Endometrium (tissue), 2 donors: ENCODE data around the gene PAOX.

Experiments
- FAIRE-seq: peaks from 2 replicates; lab custom pipeline; 2012; peaks lifted over from hg19 to GRCh38; lab: Jason Lieb, UNC
- donor health status: control.
- donor health status: control.

The PAOX gene

GRCh38 chr10:133379152-133379800, at the start of gene PAOX:
Gene PAOX (plus strand): TSS chr10:133379262. CDS start chr10:133379317, 55 bp downstream.
- FAIRE-seq: no peak

- no peak for FAIRE-seq
These were observed 49.4 kb upstream of the PAOX start for GRCh38 chr10:133329491-133330202.

GRCh38 chr10:133332936-133333699, 45.9 kb upstream of the PAOX start:
- no peak for FAIRE-seq

GRCh38 chr10:133334503-133335245, 44.4 kb upstream of the PAOX start:
- FAIRE-seq: no peak

GRCh38 chr10:133335246-133336117, 43.6 kb upstream of the PAOX start:
- FAIRE-seq: no peak

GRCh38 chr10:133336118-133336576, 42.9 kb upstream of the PAOX start:
- no peak for FAIRE-seq

GRCh38 chr10:133336577-133337369, 42.3 kb upstream of the PAOX start, which contains the start of gene CALY:
Gene CALY (minus strand): TSS chr10:133336896. CDS start chr10:133328989, 7,907 bp downstream.
- no peak for FAIRE-seq

GRCh38 chr10:133337370-133337725, 41.7 kb upstream of the PAOX start:
- FAIRE-seq: no peak

- FAIRE-seq: no peak
These were observed 40.7 kb upstream of the PAOX start for GRCh38 chr10:133338080-133339071.

GRCh38 chr10:133339708-133340380, 39.2 kb upstream of the PAOX start:
- no peak for FAIRE-seq

- FAIRE-seq: no peak
These were observed 37.1 kb upstream of the PAOX start for GRCh38 chr10:133341983-133342382.

GRCh38 chr10:133342942-133343341, 36.1 kb upstream of the PAOX start:
- FAIRE-seq: no peak

- FAIRE-seq: no peak
These were observed 35.5 kb upstream of the PAOX start for GRCh38 chr10:133343558-133343957.

- FAIRE-seq: no peak
These were observed 34.8 kb upstream of the PAOX start for GRCh38 chr10:133344236-133344635.

- no peak for FAIRE-seq
These were observed 32.6 kb upstream of the PAOX start for GRCh38 chr10:133346413-133346812.

- FAIRE-seq: no peak
These were observed 31.1 kb upstream of the PAOX start for GRCh38 chr10:133347710-133348517.

GRCh38 chr10:133349160-133349568, 29.9 kb upstream of the PAOX start:
- no peak for FAIRE-seq

- FAIRE-seq: no peak
These were observed 29.5 kb upstream of the PAOX start for GRCh38 chr10:133349577-133350011.
